HFFc6 (cell line): ENCODE data around the gene ACSL3. TPM values are rescaled to one million over a fixed set of nuclear protein-coding genes. Genes with fewer than 3 reads are reported as not detected.

ENCODE experiments used
- DNase-seq: peaks from one replicate; pipeline ENCODE4 v3.0.0-alpha.2; 2018
- H3K27ac Mint-ChIP-seq: 2 replicates; pipeline ENCODE4 v1.8.0; 2020; ENCODE audit warnings: mild to moderate bottlenecking, mixed read lengths
- H3K27me3 Mint-ChIP-seq: 2 replicates; pipeline ENCODE4 v1.8.0; 2021; ENCODE audit warnings: mild to moderate bottlenecking, moderate library complexity, mixed read lengths; ENCODE audit not compliant: insufficient read depth
- H3K36me3 Mint-ChIP-seq: 2 replicates; pipeline ENCODE4 v1.8.0; 2021; ENCODE audit warnings: low read depth, mixed read lengths
- H3K4me1 Mint-ChIP-seq: 2 replicates; pipeline ENCODE4 v1.8.0; 2020; ENCODE audit warnings: low read depth, mixed read lengths
- H3K4me3 Mint-ChIP-seq: 2 replicates; pipeline ENCODE4 v1.8.0; 2020; ENCODE audit warnings: mild to moderate bottlenecking, moderate library complexity, mixed read lengths
- H3K9me3 Mint-ChIP-seq: 2 replicates; pipeline ENCODE4 v1.8.0; 2020; ENCODE audit warnings: mild to moderate bottlenecking, mixed read lengths
- total RNA-seq, 6 experiments: library from RNA; stranded (reverse); fragmentation: NEBNext Ultra II Directional; extraction: Animal tissue kit (Norgen Biotek cat#: 25700); gene quantifications; 2 replicates in 1 of 6; 3 replicates in 5 of 6; pipeline ENCODE4 v1.2.3, GENCODE V29; 2021
- TF ChIP-seq, protein P1 (sequence below): fragments of 200-600 bp; sonication (generic); IDR thresholded peaks from 2 replicates; pipeline ENCODE4 v1.5.0; 2021; ENCODE audit warnings: antibody characterized with exemption, mild to moderate bottlenecking

The ACSL3 gene
- total RNA-seq, 6 experiments from 2014 or later, result 64.5 to 119 (median 87.8) TPM

DNA sequence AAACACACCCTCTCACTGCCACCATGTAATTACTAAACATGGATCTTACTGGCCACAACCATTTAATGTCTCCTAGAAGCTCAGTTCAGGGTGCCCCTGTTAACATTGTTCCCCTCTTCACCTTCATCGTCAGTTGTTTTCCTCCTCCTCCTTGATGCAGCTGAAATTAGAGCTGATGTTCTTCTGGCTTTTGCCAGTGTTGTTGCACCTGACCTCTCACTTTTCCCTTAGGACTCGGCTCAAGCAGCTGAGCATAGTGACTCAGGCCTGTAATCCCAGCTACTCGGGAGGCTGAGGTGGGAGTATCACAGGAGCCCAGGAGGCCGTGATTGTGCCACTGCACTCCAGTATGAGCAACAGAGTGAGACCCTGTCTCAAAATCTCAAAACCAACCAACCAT lies 70.8 kb downstream of the ACSL3 start:
- peaks cover 9% of the 10 kb centered on the region; the same call in 1 of the 2 replicates for H3K4me1 Mint-ChIP-seq
- DNase-seq, result no peak
- peaks cover 46% of the 10 kb centered on the region for H3K36me3 Mint-ChIP-seq
- no peak overlapping the region for H3K4me3 Mint-ChIP-seq
- TF ChIP-seq, protein P1, sequence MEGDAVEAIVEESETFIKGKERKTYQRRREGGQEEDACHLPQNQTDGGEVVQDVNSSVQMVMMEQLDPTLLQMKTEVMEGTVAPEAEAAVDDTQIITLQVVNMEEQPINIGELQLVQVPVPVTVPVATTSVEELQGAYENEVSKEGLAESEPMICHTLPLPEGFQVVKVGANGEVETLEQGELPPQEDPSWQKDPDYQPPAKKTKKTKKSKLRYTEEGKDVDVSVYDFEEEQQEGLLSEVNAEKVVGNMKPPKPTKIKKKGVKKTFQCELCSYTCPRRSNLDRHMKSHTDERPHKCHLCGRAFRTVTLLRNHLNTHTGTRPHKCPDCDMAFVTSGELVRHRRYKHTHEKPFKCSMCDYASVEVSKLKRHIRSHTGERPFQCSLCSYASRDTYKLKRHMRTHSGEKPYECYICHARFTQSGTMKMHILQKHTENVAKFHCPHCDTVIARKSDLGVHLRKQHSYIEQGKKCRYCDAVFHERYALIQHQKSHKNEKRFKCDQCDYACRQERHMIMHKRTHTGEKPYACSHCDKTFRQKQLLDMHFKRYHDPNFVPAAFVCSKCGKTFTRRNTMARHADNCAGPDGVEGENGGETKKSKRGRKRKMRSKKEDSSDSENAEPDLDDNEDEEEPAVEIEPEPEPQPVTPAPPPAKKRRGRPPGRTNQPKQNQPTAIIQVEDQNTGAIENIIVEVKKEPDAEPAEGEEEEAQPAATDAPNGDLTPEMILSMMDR, result no peak
- no peaks in the 10 kb centered on the region for H3K9me3 Mint-ChIP-seq
- no peaks in the 10 kb centered on the region; the same call in 1 of the 2 replicates for H3K27me3 Mint-ChIP-seq
- H3K27ac Mint-ChIP-seq, result no peak overlapping the region; the same call in 1 of the 2 replicates

DNA sequence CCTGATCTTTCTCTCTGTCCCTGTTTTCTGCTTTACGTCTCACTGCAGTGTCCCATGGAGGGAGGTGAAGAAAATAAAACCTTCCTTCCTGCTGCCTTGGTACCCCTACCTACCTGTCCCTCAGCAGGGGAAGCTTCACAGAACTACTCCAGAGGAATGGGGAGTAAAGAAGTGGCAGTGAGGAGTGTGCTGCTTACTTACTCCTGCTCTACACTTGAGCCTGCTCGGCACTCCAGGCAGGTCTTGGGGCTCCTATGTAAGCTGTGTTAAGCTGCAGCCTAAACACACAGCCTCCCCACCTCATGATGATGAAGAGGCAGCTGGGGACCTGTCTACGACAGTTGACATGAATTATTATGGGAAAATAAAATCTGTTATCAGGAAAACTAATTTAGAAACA lies 72.6 kb downstream of the ACSL3 start:
- no peak overlapping the region for H3K4me3 Mint-ChIP-seq
- TF ChIP-seq, protein P1, result no peak
- H3K9me3 Mint-ChIP-seq, result no peaks in the 10 kb centered on the region
- no peak overlapping the region for H3K27ac Mint-ChIP-seq
- no peak for DNase-seq
- H3K27me3 Mint-ChIP-seq, result no peaks in the 10 kb centered on the region; the same call in 1 of the 2 replicates
- H3K4me1 Mint-ChIP-seq, result peaks cover 9% of the 10 kb centered on the region; the same call in 1 of the 2 replicates
- peaks cover 53% of the 10 kb centered on the region for H3K36me3 Mint-ChIP-seq

DNA sequence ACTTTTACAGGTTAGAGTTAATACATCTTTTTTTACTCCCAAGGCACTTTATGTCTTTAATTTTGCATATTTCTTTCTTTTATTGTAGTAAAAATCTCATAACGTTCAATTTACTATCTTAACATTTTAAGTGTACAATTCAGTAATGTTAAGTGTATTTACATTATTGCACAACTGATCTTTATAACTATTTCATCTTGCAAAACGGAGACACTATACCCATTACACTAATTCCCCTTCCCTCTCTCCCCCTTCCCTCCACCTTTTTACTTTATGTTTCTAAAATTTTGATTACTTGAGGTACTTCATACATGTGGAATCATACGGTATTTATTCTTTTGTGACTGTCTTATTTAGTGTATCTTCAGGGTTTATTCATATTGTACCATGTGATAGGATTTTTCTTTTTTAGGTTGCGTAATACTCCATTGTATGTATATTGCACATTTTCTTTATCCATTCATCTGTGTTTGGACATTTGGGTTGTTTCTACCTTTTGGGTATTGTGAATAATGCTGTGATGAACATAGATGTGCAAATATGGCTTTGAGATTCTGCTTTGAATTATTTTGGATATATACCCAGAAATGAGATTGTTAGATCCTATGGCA lies 75.0 kb downstream of the ACSL3 start:
- peaks cover 48% of the 10 kb centered on the region for H3K36me3 Mint-ChIP-seq
- TF ChIP-seq, protein P1, result no peak
- DNase-seq, result no peak
- H3K27me3 Mint-ChIP-seq, result no peaks in the 10 kb centered on the region
- no peak overlapping the region for H3K4me3 Mint-ChIP-seq
- H3K9me3 Mint-ChIP-seq, result no peaks in the 10 kb centered on the region
- no peak overlapping the region for H3K27ac Mint-ChIP-seq
- H3K4me1 Mint-ChIP-seq, result peaks cover 14% of the 10 kb centered on the region

DNA sequence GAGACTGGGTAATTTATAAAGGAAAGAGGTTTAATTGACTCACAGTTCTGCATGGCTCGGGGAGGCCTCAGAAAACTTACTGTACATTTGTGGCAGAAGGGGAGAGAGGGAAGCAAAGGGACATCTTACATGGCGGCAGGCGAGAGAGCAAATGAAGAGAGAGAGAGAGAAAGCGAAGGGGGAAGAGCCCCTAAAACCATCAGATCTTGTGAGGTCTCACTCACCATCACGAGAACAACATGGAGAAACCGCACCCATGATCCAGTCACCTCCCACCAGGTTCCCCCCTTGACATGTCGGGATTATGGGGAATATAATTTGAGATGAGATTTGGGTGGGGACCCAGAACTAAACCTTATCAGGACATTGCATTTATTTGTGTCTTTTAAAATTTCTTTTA lies 75.9 kb downstream of the ACSL3 start:
- TF ChIP-seq, protein P1, result no peak
- no peak overlapping the region for H3K27ac Mint-ChIP-seq
- H3K4me1 Mint-ChIP-seq, result peaks cover 17% of the 10 kb centered on the region

DNA sequence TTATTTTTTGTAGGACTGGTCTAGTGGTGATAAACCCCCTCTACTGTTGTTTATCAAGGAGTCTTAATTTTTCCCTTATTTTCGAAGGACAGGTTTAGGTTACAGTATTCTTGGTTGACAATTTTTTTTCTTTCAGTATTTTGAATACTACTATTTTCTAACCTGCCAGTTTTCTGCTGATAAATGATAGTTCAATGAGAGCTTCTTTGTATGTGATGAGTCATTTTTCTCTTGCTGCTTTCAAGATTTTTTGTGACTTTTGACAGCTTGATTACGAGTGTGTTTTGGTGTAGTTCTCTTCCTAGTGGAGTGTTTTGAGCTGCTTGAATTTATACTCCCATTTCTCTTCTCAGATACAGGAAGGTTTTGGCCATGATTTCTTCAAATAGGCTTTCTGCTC lies 77.5 kb downstream of the ACSL3 start:
- Mint-ChIP-seq H3K36me3 (peaks cover 33% of the 10 kb centered on the region), H3K4me1 (peaks cover 33% of the 10 kb centered on the region), H3K4me3 (no peak overlapping the region), H3K9me3 (no peaks in the 10 kb centered on the region), H3K27ac (no peak overlapping the region), H3K27me3 (no peaks in the 10 kb centered on the region; the same call in 1 of the 2 replicates)
- DNase-seq, result no peak
- TF ChIP-seq, protein P1, result no peak

More for the DNA sequence above, 75.9 kb downstream of the ACSL3 start:
- peaks cover 40% of the 10 kb centered on the region for H3K36me3 Mint-ChIP-seq
- no peaks in the 10 kb centered on the region for H3K9me3 Mint-ChIP-seq
- DNase-seq, result no peak
- H3K27me3 Mint-ChIP-seq, result no peaks in the 10 kb centered on the region
- no peak overlapping the region for H3K4me3 Mint-ChIP-seq
